C4-2B (cell line): ENCODE results near the gene RIMS3.
A peak's percentile ranks its signal among the peaks of the same experiment; 100 is the strongest.

Source experiments
- H3K27ac ChIP-seq: fragments of 450-650 bp; 2 replicates; pipeline ENCODE4 v1.5.1; 2017
- CTCF ChIP-seq: fragments of 450-650 bp; conservative IDR thresholded peaks from 2 replicates; pipeline ENCODE4 v1.5.1; 2017; ENCODE audit warnings: mild to moderate bottlenecking
- ZFX ChIP-seq: fragments of 450-650 bp; IDR thresholded peaks from 2 replicates; pipeline ENCODE4 v1.6.1; 2017

RIMS3 gene

GRCh38 chr1:40665335-40666171, at the start of gene RIMS3:
Gene RIMS3, minus strand, starts transcription at chr1:40665682. Its CDS starts 23,757 bp downstream, at chr1:40641925.
- H3K27ac ChIP-seq, result peak within 1 kb of the TSS; percentile 36; the same call in 1 of the 2 replicates
- TF ChIP-seq ZFX (no peak), CTCF (no peak)

GRCh38 chr1:40712997-40713396, 47.5 kb upstream of the RIMS3 start:
- no peak overlapping the region for H3K27ac ChIP-seq
- no peak for TF ChIP-seq ZFX
- TF ChIP-seq CTCF, result no peak

- no peak overlapping the region for H3K27ac ChIP-seq
- TF ChIP-seq CTCF (no peak), ZFX (no peak)
These were observed 47.0 kb upstream of the RIMS3 start for GRCh38 chr1:40712405-40712944.

GRCh38 chr1:40711465-40712404, 46.3 kb upstream of the RIMS3 start:
- no peak overlapping the region for H3K27ac ChIP-seq
- TF ChIP-seq CTCF (no peak), ZFX (no peak)

GRCh38 chr1:40710581-40711315, 45.3 kb upstream of the RIMS3 start:
- no peak overlapping the region for H3K27ac ChIP-seq
- TF ChIP-seq ZFX (no peak), CTCF (no peak)

GRCh38 chr1:40709802-40710278, 44.4 kb upstream of the RIMS3 start:
- H3K27ac ChIP-seq, result no peak overlapping the region
- TF ChIP-seq ZFX (no peak), CTCF (no peak)
